Endothelial cell of umbilical vein (primary cell): ENCODE results near the gene RPH3AL. TPM values are rescaled to one million over a fixed set of nuclear protein-coding genes. Genes with fewer than 3 reads are reported as not detected.

Source experiments
- BruUV-seq: library from RNA; stranded (reverse); fragments of 400-500 nt; replicated peaks from 2 replicates; lab custom pipeline; 2021; lab: Mats Ljungman, UMichigan
- CTCF ChIA-PET: fragments of 300-600, 350-600 bp; sonication (Branson Sonifier 250); formaldehyde crosslinking; loops from one replicate; lab custom pipeline; 2021; ENCODE audit warnings: antibody characterized with exemption, inconsistent platforms; lab: Charles Lee
- POLR2A ChIA-PET: fragments of 300-600, 350-600 bp; sonication (Branson Sonifier 250); formaldehyde crosslinking; loops from one replicate; lab custom pipeline; 2021; ENCODE audit warnings: antibody characterized with exemption, inconsistent platforms; lab: Charles Lee
- DNase-seq: peaks from one replicate; pipeline ENCODE4 v3.0.0-alpha.2; 2011; ENCODE audit warnings: low read depth, low spot score
- FAIRE-seq: peaks from 2 replicates; lab custom pipeline; 2011; peaks lifted over from hg19 to GRCh38; lab: Jason Lieb, UNC
- H2AFZ ChIP-seq: 2 replicates; pipeline ENCODE4 v1.6.0; 2012; ENCODE audit warnings: low read depth, low read length, control low read depth, inconsistent platforms
- H3K27ac ChIP-seq: 2 replicates; pipeline ENCODE4 v1.5.1; 2011; ENCODE audit warnings: low read depth, mild to moderate bottlenecking, control low read depth, low read length, moderate library complexity; ENCODE audit not compliant: insufficient read depth
- H3K27me3 ChIP-seq, 2 experiments: 2 replicates each; pipeline versions ENCODE4 v1.6.0 to v1.6.1; 2011; ENCODE audit warnings: low read length in 2 of 2, mixed read lengths in 1 of 2; ENCODE audit not compliant: control insufficient read depth in 2 of 2, insufficient read depth in 2 of 2
- H3K36me3 ChIP-seq, 2 experiments: 2 replicates in 1 of 2; 3 replicates in 1 of 2; pipeline ENCODE4 v1.5.1; 2011; ENCODE audit warnings: low read length in 2 of 2, mild to moderate bottlenecking in 1 of 2, moderate library complexity in 1 of 2; ENCODE audit not compliant: control insufficient read depth in 2 of 2, insufficient read depth in 2 of 2; ENCODE audit errors: extremely low read depth in 1 of 2
- H3K4me1 ChIP-seq: 3 replicates; pipeline ENCODE4 v1.5.1; 2011; ENCODE audit warnings: mild to moderate bottlenecking, low read length; ENCODE audit not compliant: control insufficient read depth, insufficient read depth; ENCODE audit errors: extremely low read depth
- H3K4me2 ChIP-seq: 2 replicates; pipeline ENCODE4 v1.6.1; 2011; ENCODE audit warnings: low read length, control low read depth, mixed read lengths; ENCODE audit not compliant: insufficient read depth
- H3K4me3 ChIP-seq, 3 experiments: fragments of 200-600 bp in 1 of 3; sonication (generic), shearing (Covaris generic) in 1 of 3; replicated peaks in 1 of 3; 2 replicates each; pipeline ENCODE4 v1.5.1; 2011 to 2016; ENCODE audit warnings: control low read depth in 3 of 3, low read length in 3 of 3, mild to moderate bottlenecking in 2 of 3, inconsistent platforms in 1 of 3, low read depth in 1 of 3, moderate library complexity in 1 of 3; ENCODE audit not compliant: insufficient read depth in 1 of 3
- H3K79me2 ChIP-seq: 2 replicates; pipeline ENCODE4 v1.6.0; 2012; ENCODE audit warnings: low read length, inconsistent platforms; ENCODE audit not compliant: control insufficient read depth, insufficient read depth
- H3K9ac ChIP-seq: replicated peaks from 2 replicates; pipeline ENCODE3; 2011; ENCODE audit warnings: low read length, control low read depth; ENCODE audit not compliant: insufficient read depth; ENCODE audit errors: extremely low read depth
- H3K9me1 ChIP-seq: replicated peaks from 3 replicates; pipeline ENCODE4 v1.6.0; 2011; ENCODE audit warnings: mild to moderate bottlenecking, low read length; ENCODE audit not compliant: control insufficient read depth, insufficient read depth; ENCODE audit errors: extremely low read depth
- H3K9me3 ChIP-seq: replicated peaks from 2 replicates; pipeline ENCODE4 v1.5.1; 2012; ENCODE audit warnings: low read length, inconsistent platforms; ENCODE audit not compliant: control insufficient read depth, insufficient read depth
- H4K20me1 ChIP-seq: replicated peaks from 2 replicates; pipeline ENCODE3; 2011; ENCODE audit warnings: mild to moderate bottlenecking, low read length; ENCODE audit not compliant: control insufficient read depth, insufficient read depth; ENCODE audit errors: extremely low read depth
- CTCF ChIP-seq, 2 donors: IDR thresholded peaks; 1 replicate in 1 of 2; 2 replicates in 1 of 2; pipeline ENCODE4 v1.5.1; 2011; ENCODE audit warnings: low read length in 2 of 2, mild to moderate bottlenecking in 2 of 2, moderate library complexity in 2 of 2, control low read depth in 1 of 2, inconsistent platforms in 1 of 2, low read depth in 1 of 2; ENCODE audit not compliant: insufficient read depth in 1 of 2; ENCODE audit errors: extremely low read depth in 1 of 2
- FOS ChIP-seq: IDR thresholded peaks from 2 replicates; pipeline ENCODE4 v1.6.1; 2011; ENCODE audit warnings: mild to moderate bottlenecking, low read length, moderate library complexity, borderline replicate concordance; ENCODE audit not compliant: insufficient read depth
- GATA2 ChIP-seq: IDR thresholded peaks from 2 replicates; pipeline ENCODE4 v1.7.0; 2011; ENCODE audit warnings: low read depth, mild to moderate bottlenecking, moderate library complexity, mixed read lengths, low read length; ENCODE audit not compliant: insufficient read length, insufficient read depth
- JUN ChIP-seq: IDR thresholded peaks from 2 replicates; pipeline ENCODE4 v1.6.1; 2011; ENCODE audit warnings: borderline replicate concordance, low read depth; ENCODE audit not compliant: insufficient read length, insufficient read depth
- POLR2A ChIP-seq: IDR thresholded peaks from 2 replicates; pipeline ENCODE4 v1.6.1; 2012; ENCODE audit warnings: low read depth, mild to moderate bottlenecking, control low read depth, low read length
- POLR2AphosphoS5 ChIP-seq: IDR thresholded peaks from 2 replicates; pipeline ENCODE4 v1.6.1; 2012; ENCODE audit warnings: low read depth, mild to moderate bottlenecking, control low read depth, low read length, moderate library complexity; ENCODE audit not compliant: insufficient read depth
- dilution Hi-C: fragments of 300-500 bp; cut with MboI; formaldehyde crosslinking; loops from one replicate; pipeline ENCODE4 v1.15.0; 2019; ENCODE audit warnings: low sequenced_read_pairs; ENCODE audit not compliant: extremely low pct_ligation_motif_present
- intact Hi-C: fragments of 100-400 bp; cut with micrococcal nuclease; formaldehyde crosslinking; loops from one replicate; pipeline ENCODE4 v1.10.0; 2022
- polyA plus RNA-seq, 4 experiments: library from polyadenylated mRNA; depleted of rRNA in 3 of 4; stranded (reverse) in 3 of 4; unstranded in 1 of 4; fragments of >200 nt; gene quantifications; 2 replicates each; pipeline versions ENCODE4 v1.2.1 to v1.2.3, GENCODE V29; 2011 to 2012; ENCODE audit warnings: missing spikeins in 1 of 4
- total RNA-seq: library from RNA; stranded (reverse); gene quantifications from 2 replicates; pipeline ENCODE4 v1.2.3, GENCODE V29; 2021

RPH3AL gene
- total and polyA plus RNA-seq, 2 donors (not counting 3 experiments of a cell fraction or from before 2014, with no cell fraction given) = 4.1 to 7.0 TPM

GRCh38 chr17:281365-281999 lies 71.1 kb downstream of the RPH3AL start:
- Histone ChIP-seq H3K4me1 (peaks cover 18% of the 10 kb centered on the region), H3K79me2 (no peaks in the 10 kb centered on the region), H4K20me1 (no peaks in the 10 kb centered on the region), H3K27ac (no peak overlapping the region), H3K4me3 (no peak overlapping the region), H2AFZ (no peak overlapping the region), H3K27me3 (no peaks in the 10 kb centered on the region), H3K9ac (no peak overlapping the region), H3K4me2 (no peak overlapping the region), H3K36me3 (no peaks in the 10 kb centered on the region), H3K9me3 (no peaks in the 10 kb centered on the region), H3K9me1 (no peaks in the 10 kb centered on the region)
- no TSS peak for BruUV-seq
- DNase-seq = no peak
- intact Hi-C loops (no loop called here), dilution Hi-C loops (no loop called here)
- TF ChIP-seq GATA2 = no peak
- TF ChIP-seq JUN = no peak
- no peak for TF ChIP-seq FOS
- no peak for TF ChIP-seq POLR2A
- ChIA-PET CTCF (interaction anchor here (1.3 kb wide), 1 partner anchor 117 kb away, joined by 3 read pairs; no protein-coding TSS in a partner anchor), POLR2A (no interaction called here)
- no peak for FAIRE-seq

- CTCF ChIA-PET = interaction anchor here (1.3 kb wide), 1 partner anchor 116 kb away, joined by 3 read pairs; no protein-coding TSS in a partner anchor
- POLR2A ChIA-PET = no interaction called here
- H3K4me1 ChIP-seq = peaks cover 18% of the 10 kb centered on the region
These were observed 71.7 kb downstream of the RPH3AL start for GRCh38 chr17:280901-281300.

More at GRCh38 chr17:280901-281300, 71.7 kb downstream of the RPH3AL start:
- no TSS peak for BruUV-seq
- no peak overlapping the region for H3K9ac ChIP-seq
- no peak for FAIRE-seq
- no peak overlapping the region for H3K4me2 ChIP-seq
- no peaks in the 10 kb centered on the region for H3K9me1 ChIP-seq
- H2AFZ ChIP-seq = no peak overlapping the region
- TF ChIP-seq CTCF (IDR thresholded peaks at IDR 0.05; ENCODE audit: extremely low read depth in 1 of 2, insufficient read depth in 1 of 2, low read depth in 1 of 2, low read length in 2 of 2) = no peak
- TF ChIP-seq POLR2A = no peak
- TF ChIP-seq FOS = no peak
- TF ChIP-seq JUN = no peak
- TF ChIP-seq POLR2AphosphoS5 = no peak
- no peak overlapping the region for H3K27ac ChIP-seq
- H3K9me3 ChIP-seq = no peaks in the 10 kb centered on the region
- H3K79me2 ChIP-seq = no peaks in the 10 kb centered on the region
- intact Hi-C loops = no loop called here
- H3K27me3 ChIP-seq = no peaks in the 10 kb centered on the region
- no peaks in the 10 kb centered on the region for H3K36me3 ChIP-seq
- dilution Hi-C loops = no loop called here
- no peak for DNase-seq
- no peaks in the 10 kb centered on the region for H4K20me1 ChIP-seq
- H3K4me3 ChIP-seq = no peak overlapping the region
